ENCODE data around the gene AIPL1. TPM values are rescaled to one million over a fixed set of nuclear protein-coding genes. Genes with fewer than 3 reads are reported as not detected.

The AIPL1 gene
- total RNA-seq, 1 experiment from 2014 or later: not detected

DNA sequence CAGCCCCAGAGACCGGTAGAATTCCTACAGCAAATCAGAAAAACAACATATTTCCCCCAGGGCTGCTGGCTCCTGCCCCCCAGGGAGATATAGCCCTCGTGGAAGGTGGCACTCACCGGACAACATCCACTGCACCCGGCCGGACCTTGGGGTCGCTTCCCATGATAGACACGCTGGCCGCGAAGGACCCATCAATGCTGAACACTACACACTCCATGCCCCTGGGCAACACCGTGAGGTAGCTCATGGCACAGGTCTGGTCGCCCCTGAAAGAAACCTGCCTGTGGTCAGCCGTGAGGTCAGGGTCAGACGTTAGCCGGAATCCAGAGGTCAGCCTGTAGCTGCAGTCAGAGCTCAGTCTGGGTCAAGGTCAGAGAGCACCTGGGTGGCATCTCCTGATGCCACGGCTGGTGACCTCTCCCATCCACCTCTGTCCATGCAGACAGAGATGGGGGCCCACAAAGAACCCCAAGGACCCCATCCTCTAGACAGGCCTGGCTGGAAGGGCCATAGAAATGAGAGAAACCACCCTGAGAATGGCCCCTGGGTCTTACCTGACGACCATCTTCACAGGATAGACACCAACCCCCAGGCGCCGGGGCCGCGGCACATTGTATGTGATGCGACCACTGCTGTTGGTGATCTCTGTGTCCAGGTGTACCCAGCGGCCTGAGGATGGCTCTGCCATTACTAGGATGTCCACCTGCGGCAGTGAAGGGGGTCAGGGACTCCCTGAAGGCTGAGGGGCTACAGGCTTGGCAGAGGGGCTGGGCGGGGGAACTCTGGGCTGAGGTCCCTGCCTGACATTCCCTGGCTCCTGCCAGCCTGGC lies 28.9 kb upstream of the AIPL1 start (continued):
- no peak for TF ChIP-seq SIN3A (IDR thresholded peaks at IDR 0.05; ENCODE audit: borderline replicate concordance, insufficient read depth, low read depth, low read length)

DNA sequence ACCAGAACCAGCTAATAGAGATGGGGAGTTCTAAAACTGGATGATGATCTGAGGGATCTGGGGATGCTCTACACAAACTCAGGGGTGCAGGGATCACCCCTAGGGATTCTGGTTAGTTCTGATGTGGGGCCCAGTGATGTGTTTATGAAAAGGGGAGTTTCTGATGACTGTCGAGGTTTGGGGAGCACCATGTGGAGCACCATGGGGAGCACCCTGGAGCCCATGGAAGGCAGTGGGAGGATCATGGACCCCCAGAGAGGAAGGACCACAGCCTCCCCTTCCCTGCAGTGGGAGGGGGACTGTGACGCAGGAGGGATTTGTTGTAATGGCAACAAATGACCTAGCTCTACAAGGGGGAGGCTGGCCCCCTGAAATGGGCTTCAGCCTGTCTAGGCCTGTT lies 27.8 kb upstream of the AIPL1 start:
- Histone ChIP-seq H3K4me1 (ENCODE audit: control insufficient read depth, insufficient read depth, low read length) (no peaks in the 10 kb centered on the region), H3K36me3 (ENCODE audit: control insufficient read depth, insufficient read depth, low read length) (no peaks in the 10 kb centered on the region), H3K4me3 (ENCODE audit: low read depth in 2 of 2, low read length in 2 of 2) (no peak overlapping the region), H3K9me3 (ENCODE audit: control insufficient read depth, insufficient read depth, low read depth, low read length) (no peaks in the 10 kb centered on the region), H3K27me3 (ENCODE audit: control insufficient read depth, insufficient read depth, low read length) (no peaks in the 10 kb centered on the region), H3K27ac (ENCODE audit: low read length) (no peak overlapping the region)
- CTCF ChIA-PET: interaction anchor here (0.8 kb wide), 1 partner anchor 11 kb away, joined by 12 read pairs; no protein-coding TSS in a partner anchor
- ATAC-seq (no peak), DNase-seq (ENCODE audit: low read depth, low spot score) (no peak)
- POLR2A ChIA-PET: no interaction called here
- intact Hi-C loops (cut with micrococcal nuclease; ENCODE audit: unreplicated experiment) (no loop called here), in situ Hi-C loops (cut with HindIII; ENCODE audit: low pct_unique_long_range_greater_than_20kb, low sequenced_read_pairs) (no loop called here)
- no TSS peak for BruUV-seq (replicated peaks)
- TF ChIP-seq REST (IDR thresholded peaks at IDR 0.05; ENCODE audit: insufficient read depth in 1 of 2, low read depth in 2 of 2, low read length in 1 of 2) (no peak), SIN3A (IDR thresholded peaks at IDR 0.05; ENCODE audit: borderline replicate concordance, insufficient read depth, low read depth, low read length) (no peak), CTCF (IDR thresholded peaks at IDR 0.05) (no peak), POLR2AphosphoS5 (IDR thresholded peaks at IDR 0.05; ENCODE audit: low read depth, low read length) (no peak), TCF7L2 (IDR thresholded peaks at IDR 0.05; ENCODE audit: low read depth, low read length) (no peak)

DNA sequence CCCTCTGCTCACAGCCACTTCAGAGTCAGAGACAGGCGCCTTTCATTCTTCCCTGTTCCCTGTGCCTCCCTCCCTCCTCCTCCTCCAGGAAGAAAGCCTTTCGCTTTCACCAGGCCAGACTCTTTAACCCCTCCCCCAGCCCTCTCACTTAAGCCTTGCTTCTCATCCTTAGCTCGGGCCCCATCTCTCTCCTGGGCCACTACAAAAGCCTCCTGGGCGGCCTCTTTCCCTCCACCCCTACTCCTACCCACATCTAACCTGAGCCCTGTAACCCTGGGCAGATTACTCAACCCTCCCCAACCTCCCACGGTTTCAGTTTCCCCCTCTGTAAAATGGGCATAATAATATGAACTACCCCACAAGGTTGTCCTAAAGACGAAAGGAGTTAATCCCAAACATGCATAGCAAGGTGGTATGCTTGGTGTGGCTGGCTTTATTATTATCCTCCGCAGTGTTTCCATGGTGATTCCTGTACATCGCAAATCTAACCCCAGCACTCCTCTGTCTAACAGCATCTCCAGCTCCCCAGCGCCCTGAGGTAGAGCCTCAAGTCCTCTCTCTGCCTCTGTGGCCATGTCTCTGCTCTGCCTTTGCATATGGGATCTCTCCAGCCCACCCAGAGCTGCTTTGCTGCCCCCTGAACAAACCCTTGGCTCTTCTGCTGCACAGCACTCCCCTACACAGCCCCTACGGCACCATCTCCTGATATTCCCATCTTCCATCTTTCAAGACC lies 27.0 kb upstream of the AIPL1 start:
- H3K27ac ChIP-seq (ENCODE audit: low read length): no peak overlapping the region
- DNase-seq (ENCODE audit: low read depth, low spot score) (no peak), ATAC-seq (no peak)
- H3K9me3 ChIP-seq (ENCODE audit: control insufficient read depth, insufficient read depth, low read depth, low read length): no peaks in the 10 kb centered on the region
- H3K27me3 ChIP-seq (ENCODE audit: control insufficient read depth, insufficient read depth, low read length): no peaks in the 10 kb centered on the region
- TF ChIP-seq POLR2AphosphoS5 (IDR thresholded peaks at IDR 0.05; ENCODE audit: low read depth, low read length) (no peak), REST (IDR thresholded peaks at IDR 0.05; ENCODE audit: insufficient read depth in 1 of 2, low read depth in 2 of 2, low read length in 1 of 2) (no peak), TCF7L2 (IDR thresholded peaks at IDR 0.05; ENCODE audit: low read depth, low read length) (no peak), CTCF (IDR thresholded peaks at IDR 0.05) (no peak), SIN3A (IDR thresholded peaks at IDR 0.05; ENCODE audit: borderline replicate concordance, insufficient read depth, low read depth, low read length) (no peak)
- intact Hi-C loops (cut with micrococcal nuclease; ENCODE audit: unreplicated experiment): no loop called here
- BruUV-seq (replicated peaks): no TSS peak
- H3K36me3 ChIP-seq (ENCODE audit: control insufficient read depth, insufficient read depth, low read length): no peaks in the 10 kb centered on the region
- in situ Hi-C loops (cut with HindIII; ENCODE audit: low pct_unique_long_range_greater_than_20kb, low sequenced_read_pairs): no loop called here
- ChIA-PET CTCF (no interaction called here), POLR2A (no interaction called here)
- no peaks in the 10 kb centered on the region; the same call in 1 of the 2 replicates for H3K4me1 ChIP-seq (ENCODE audit: control insufficient read depth, insufficient read depth, low read length)
- H3K4me3 ChIP-seq (ENCODE audit: low read depth in 2 of 2, low read length in 2 of 2): no peak overlapping the region
